ENCODE data around the gene WDR72.

Gene WDR72

DNA sequence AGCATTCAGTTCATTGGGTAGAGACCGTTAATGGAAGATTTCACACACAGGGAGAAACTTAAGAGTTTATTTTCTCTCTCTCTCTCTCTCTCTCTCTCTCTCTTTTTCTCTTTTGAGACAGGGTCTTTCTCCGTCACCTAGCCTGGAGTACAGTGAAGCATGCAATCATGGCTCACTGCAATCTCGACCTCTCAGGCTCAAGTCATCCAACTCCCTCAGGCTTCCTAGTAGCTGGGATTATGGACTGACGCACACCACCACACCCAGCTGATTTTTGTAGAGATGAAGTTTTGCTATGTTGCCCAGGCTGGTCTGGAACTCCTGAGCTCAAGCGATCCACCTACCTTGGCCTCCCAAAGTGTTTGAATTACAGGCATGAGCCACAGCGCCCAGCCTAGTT is 1.6 kb downstream of the WDR72 start:
- Histone ChIP-seq H3K27me3 (ENCODE audit: control insufficient read depth, insufficient read depth, low read length) (peaks cover 5% of the 10 kb centered on the region; the same call in 1 of the 2 replicates), H3K4me1 (ENCODE audit: control insufficient read depth, insufficient read depth, low read length) (peaks cover 2% of the 10 kb centered on the region; the same call in 1 of the 2 replicates), H3K27ac (ENCODE audit: low read length) (no peak overlapping the region), H3K36me3 (ENCODE audit: control insufficient read depth, insufficient read depth, low read length) (no peaks in the 10 kb centered on the region), H3K9me3 (ENCODE audit: control insufficient read depth, insufficient read depth, low read length) (no peaks in the 10 kb centered on the region), H3K4me3 (ENCODE audit: low read length) (no peak overlapping the region)
- DNase-seq (ENCODE audit: low read depth, low spot score), result no peak
- no CpG with 5 or more reads among the region's 6 CpGs for WGBS (ENCODE audit: insufficient coverage, insufficient read length)

GRCh38 chr15:53753813-53754212 is 5.7 kb downstream of the WDR72 start:
- Histone ChIP-seq H3K27me3 (ENCODE audit: control insufficient read depth, insufficient read depth, low read length) (peaks cover 3% of the 10 kb centered on the region; the same call in 1 of the 2 replicates), H3K27ac (ENCODE audit: low read length) (no peak overlapping the region), H3K4me3 (ENCODE audit: low read length) (no peak overlapping the region), H3K9me3 (ENCODE audit: control insufficient read depth, insufficient read depth, low read length) (no peaks in the 10 kb centered on the region), H3K36me3 (ENCODE audit: control insufficient read depth, insufficient read depth, low read length) (no peaks in the 10 kb centered on the region), H3K4me1 (ENCODE audit: control insufficient read depth, insufficient read depth, low read length) (peaks cover 2% of the 10 kb centered on the region; the same call in 1 of the 2 replicates)
- no CpG with 5 or more reads among the region's 1 CpG for WGBS (ENCODE audit: insufficient coverage, insufficient read length)
- DNase-seq (ENCODE audit: low read depth, low spot score), result no peak

DNA sequence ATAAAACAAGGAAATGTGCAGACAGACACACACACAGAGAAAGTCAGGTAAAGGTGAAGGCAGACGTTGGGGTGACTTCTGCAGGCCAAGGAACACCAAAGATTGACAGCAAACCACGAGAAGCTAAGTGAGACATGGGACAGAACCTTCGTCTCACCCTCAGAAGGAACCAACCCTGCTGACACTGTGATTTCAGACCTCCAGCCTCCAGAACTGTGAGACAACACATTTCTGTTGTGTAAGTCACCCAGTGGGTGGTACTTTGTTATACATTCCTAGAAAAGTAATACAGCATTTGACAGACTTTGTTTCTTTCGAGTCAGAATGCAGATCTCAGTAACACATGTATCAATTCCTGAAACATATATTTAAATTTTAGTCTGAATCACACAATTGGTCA is 7.1 kb downstream of the WDR72 start:
- Histone ChIP-seq H3K27ac (ENCODE audit: low read length) (no peak overlapping the region), H3K9me3 (ENCODE audit: control insufficient read depth, insufficient read depth, low read length) (no peaks in the 10 kb centered on the region), H3K36me3 (ENCODE audit: control insufficient read depth, insufficient read depth, low read length) (no peaks in the 10 kb centered on the region), H3K4me1 (ENCODE audit: control insufficient read depth, insufficient read depth, low read length) (no peaks in the 10 kb centered on the region; the same call in 1 of the 2 replicates), H3K4me3 (ENCODE audit: low read length) (no peak overlapping the region), H3K27me3 (ENCODE audit: control insufficient read depth, insufficient read depth, low read length) (no peaks in the 10 kb centered on the region)
- no CpG with 5 or more reads among the region's 4 CpGs for WGBS (ENCODE audit: insufficient coverage, insufficient read length)
- DNase-seq (ENCODE audit: low read depth, low spot score), result no peak

DNA sequence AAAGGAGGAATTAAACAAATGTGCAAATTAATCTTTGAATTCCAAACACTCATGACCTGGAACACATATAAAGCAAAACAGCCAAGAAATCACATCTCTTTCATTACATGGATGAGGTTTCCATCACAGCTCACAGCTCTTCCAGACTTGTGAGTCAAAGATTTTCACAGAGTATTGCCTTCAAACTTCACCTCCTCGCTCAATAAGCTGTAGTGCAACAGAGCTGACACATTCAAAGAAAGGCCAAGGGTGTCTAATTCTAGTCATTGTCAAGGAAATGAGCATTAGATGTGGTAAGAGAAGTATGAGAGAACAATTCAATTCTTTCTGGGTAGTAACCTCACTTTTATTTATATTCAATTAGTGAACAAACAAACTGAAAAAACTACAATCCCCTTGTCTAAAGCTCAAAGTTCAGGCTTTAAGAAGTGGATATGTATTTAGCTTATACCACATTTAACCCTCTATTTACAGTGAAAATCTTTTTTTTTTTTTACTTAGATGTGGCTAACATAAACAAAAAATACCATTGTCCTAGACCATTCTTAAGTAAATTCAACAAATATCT is 11.9 kb downstream of the WDR72 start:
- no peaks in the 10 kb centered on the region for H3K27me3 ChIP-seq (ENCODE audit: control insufficient read depth, insufficient read depth, low read length)
- WGBS (ENCODE audit: insufficient coverage, insufficient read length), result no CpG with 5 or more reads among the region's 1 CpG
- no peak overlapping the region for H3K27ac ChIP-seq (ENCODE audit: low read length)
- no peak overlapping the region for H3K4me3 ChIP-seq (ENCODE audit: low read length)
- no peaks in the 10 kb centered on the region for H3K36me3 ChIP-seq (ENCODE audit: control insufficient read depth, insufficient read depth, low read length)
- H3K4me1 ChIP-seq (ENCODE audit: control insufficient read depth, insufficient read depth, low read length), result no peaks in the 10 kb centered on the region; the same call in 1 of the 2 replicates
- no peaks in the 10 kb centered on the region for H3K9me3 ChIP-seq (ENCODE audit: control insufficient read depth, insufficient read depth, low read length)
- no peak for DNase-seq (ENCODE audit: low read depth, low spot score)

GRCh38 chr15:53746101-53746500 is 13.4 kb downstream of the WDR72 start:
- no peak overlapping the region for H3K4me3 ChIP-seq (ENCODE audit: low read length)
- no peaks in the 10 kb centered on the region for H3K36me3 ChIP-seq (ENCODE audit: control insufficient read depth, insufficient read depth, low read length)
- no peaks in the 10 kb centered on the region for H3K27me3 ChIP-seq (ENCODE audit: control insufficient read depth, insufficient read depth, low read length)
- no peak overlapping the region for H3K27ac ChIP-seq (ENCODE audit: low read length)
- H3K9me3 ChIP-seq (ENCODE audit: control insufficient read depth, insufficient read depth, low read length), result no peaks in the 10 kb centered on the region
- no CpG with 5 or more reads among the region's 3 CpGs for WGBS (ENCODE audit: insufficient coverage, insufficient read length)
- H3K4me1 ChIP-seq (ENCODE audit: control insufficient read depth, insufficient read depth, low read length), result no peaks in the 10 kb centered on the region; the same call in 1 of the 2 replicates
- DNase-seq (ENCODE audit: low read depth, low spot score), result no peak

DNA sequence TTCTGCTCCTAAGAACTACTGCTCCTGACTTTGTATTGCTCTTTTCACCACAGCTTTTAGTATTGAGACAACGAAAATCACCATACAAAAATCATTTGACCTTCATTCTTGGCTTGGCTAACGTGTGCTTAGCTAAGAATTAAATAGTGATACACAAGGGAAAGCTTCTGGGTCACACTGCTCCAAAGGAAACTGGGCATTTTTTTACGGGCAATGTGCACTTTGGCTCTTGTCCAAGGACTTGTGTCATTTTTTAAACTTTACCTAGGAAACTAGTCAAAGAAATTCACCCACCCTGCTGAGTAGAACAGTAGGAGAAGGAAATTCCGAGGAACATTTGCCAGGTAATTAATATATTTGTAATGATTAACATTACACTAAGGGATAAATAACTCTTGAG is 19.8 kb downstream of the WDR72 start:
- no peaks in the 10 kb centered on the region for H3K36me3 ChIP-seq (ENCODE audit: control insufficient read depth, insufficient read depth, low read length)
- WGBS (ENCODE audit: insufficient coverage, insufficient read length), result no CpG with 5 or more reads among the region's 4 CpGs
- H3K27ac ChIP-seq (ENCODE audit: low read length), result no peak overlapping the region
- no peaks in the 10 kb centered on the region for H3K27me3 ChIP-seq (ENCODE audit: control insufficient read depth, insufficient read depth, low read length)
- no peak for DNase-seq (ENCODE audit: low read depth, low spot score)
- H3K4me3 ChIP-seq (ENCODE audit: low read length), result no peak overlapping the region
- H3K9me3 ChIP-seq (ENCODE audit: control insufficient read depth, insufficient read depth, low read length), result no peaks in the 10 kb centered on the region
- H3K4me1 ChIP-seq (ENCODE audit: control insufficient read depth, insufficient read depth, low read length), result no peaks in the 10 kb centered on the region

GRCh38 chr15:53739187-53739586 is 20.3 kb downstream of the WDR72 start:
- DNase-seq (ENCODE audit: low read depth, low spot score), result no peak
- Histone ChIP-seq H3K27me3 (ENCODE audit: control insufficient read depth, insufficient read depth, low read length) (no peaks in the 10 kb centered on the region), H3K36me3 (ENCODE audit: control insufficient read depth, insufficient read depth, low read length) (no peaks in the 10 kb centered on the region), H3K4me3 (ENCODE audit: low read length) (no peak overlapping the region), H3K4me1 (ENCODE audit: control insufficient read depth, insufficient read depth, low read length) (no peaks in the 10 kb centered on the region), H3K27ac (ENCODE audit: low read length) (no peak overlapping the region), H3K9me3 (ENCODE audit: control insufficient read depth, insufficient read depth, low read length) (no peaks in the 10 kb centered on the region)
- no CpG with 5 or more reads among the region's 4 CpGs for WGBS (ENCODE audit: insufficient coverage, insufficient read length)

DNA sequence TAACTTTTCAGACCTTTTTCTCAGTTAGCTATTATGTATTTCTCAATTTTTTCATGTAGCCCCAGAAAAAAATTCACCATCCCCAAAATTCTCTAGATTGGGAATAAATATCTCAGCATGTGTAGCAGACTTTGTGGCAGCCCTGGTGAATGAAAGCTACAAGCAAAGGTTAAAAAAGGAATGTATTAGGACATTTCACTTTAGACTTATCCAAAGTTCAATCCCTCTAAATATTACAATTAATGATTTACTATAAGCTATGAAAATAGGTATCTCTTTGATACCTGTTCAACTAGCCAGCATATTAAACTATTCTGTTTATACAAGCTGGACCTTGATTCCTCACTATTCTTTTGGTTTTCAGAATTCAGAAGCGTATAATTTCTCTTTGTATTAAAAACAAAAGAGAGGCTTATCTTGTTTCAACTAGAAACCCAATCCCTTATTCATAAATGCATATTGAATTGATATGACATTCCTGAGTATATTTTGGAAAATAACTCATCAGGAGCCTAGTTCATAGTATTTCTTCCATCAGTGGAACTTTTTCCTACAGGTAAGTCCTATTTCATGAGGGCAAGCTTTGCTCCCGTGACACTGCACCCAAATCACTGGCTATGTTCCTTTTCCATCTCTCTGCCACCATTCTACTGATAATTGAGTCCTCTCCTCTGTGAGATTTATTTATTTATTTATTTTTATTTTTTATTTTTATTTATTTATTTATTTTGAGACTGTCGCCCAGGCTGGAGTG is 38.0 kb downstream of the WDR72 start:
- Histone ChIP-seq H3K27ac (ENCODE audit: low read length) (no peak overlapping the region), H3K9me3 (ENCODE audit: control insufficient read depth, insufficient read depth, low read length) (no peaks in the 10 kb centered on the region), H3K4me1 (ENCODE audit: control insufficient read depth, insufficient read depth, low read length) (no peaks in the 10 kb centered on the region), H3K27me3 (ENCODE audit: control insufficient read depth, insufficient read depth, low read length) (no peaks in the 10 kb centered on the region), H3K36me3 (ENCODE audit: control insufficient read depth, insufficient read depth, low read length) (no peaks in the 10 kb centered on the region), H3K4me3 (ENCODE audit: low read length) (no peak overlapping the region)
- DNase-seq (ENCODE audit: low read depth, low spot score), result no peak
- WGBS (ENCODE audit: insufficient coverage, insufficient read length), result no CpG with 5 or more reads among the region's 3 CpGs

DNA sequence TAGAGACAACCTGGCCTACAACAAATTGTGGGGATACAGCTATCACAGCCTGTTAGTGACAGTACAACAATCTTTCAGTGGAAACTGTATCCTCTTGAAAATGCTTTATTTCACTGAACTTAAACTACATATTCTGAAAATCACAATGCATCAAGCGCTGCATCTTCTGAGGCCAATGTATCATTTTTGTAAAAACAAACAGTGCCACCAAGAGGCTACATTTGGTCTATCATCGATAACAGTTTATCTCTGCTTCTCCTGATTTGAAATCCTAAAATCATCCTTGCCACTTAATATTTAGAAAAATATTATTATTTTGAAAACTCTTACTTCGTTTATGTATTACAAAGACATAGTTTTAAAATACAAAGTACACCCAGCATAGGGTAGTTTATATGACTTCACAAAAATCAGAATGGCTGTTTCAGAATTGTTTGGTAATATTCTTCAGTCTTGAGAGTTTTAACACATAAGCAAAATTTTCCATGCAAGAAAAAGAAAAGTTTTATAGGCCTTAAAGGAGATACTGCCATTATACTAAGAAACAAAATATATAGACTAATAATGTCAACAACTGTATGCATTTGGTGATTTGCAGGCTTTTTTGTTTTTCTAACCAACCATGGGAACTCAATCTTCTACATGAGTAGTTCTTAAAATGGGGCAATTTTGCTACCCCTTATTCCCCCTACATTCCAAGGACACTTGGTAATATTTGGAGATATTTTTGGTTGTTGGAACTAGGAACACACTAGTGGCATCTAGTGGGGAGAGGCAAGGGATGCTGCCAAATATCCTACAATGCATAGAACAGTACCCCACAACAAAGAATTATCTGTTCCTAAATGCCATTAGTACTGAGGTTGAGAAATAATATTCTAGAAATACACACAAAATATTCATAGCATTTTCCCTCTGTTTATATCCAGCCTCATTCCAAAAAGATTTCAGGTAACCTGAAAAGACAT is 42.3 kb downstream of the WDR72 start:
- Histone ChIP-seq H3K36me3 (ENCODE audit: control insufficient read depth, insufficient read depth, low read length) (no peaks in the 10 kb centered on the region), H3K4me1 (ENCODE audit: control insufficient read depth, insufficient read depth, low read length) (no peaks in the 10 kb centered on the region), H3K9me3 (ENCODE audit: control insufficient read depth, insufficient read depth, low read length) (no peaks in the 10 kb centered on the region), H3K27ac (ENCODE audit: low read length) (no peak overlapping the region), H3K4me3 (ENCODE audit: low read length) (no peak overlapping the region), H3K27me3 (ENCODE audit: control insufficient read depth, insufficient read depth, low read length) (no peaks in the 10 kb centered on the region)
- DNase-seq (ENCODE audit: low read depth, low spot score), result no peak
- WGBS (ENCODE audit: insufficient coverage, insufficient read length), result no CpG with 5 or more reads among the region's 3 CpGs

GRCh38 chr15:53713218-53713617 is 46.2 kb downstream of the WDR72 start:
- Histone ChIP-seq H3K36me3 (ENCODE audit: control insufficient read depth, insufficient read depth, low read length) (no peaks in the 10 kb centered on the region), H3K4me1 (ENCODE audit: control insufficient read depth, insufficient read depth, low read length) (no peaks in the 10 kb centered on the region), H3K27ac (ENCODE audit: low read length) (no peak overlapping the region), H3K27me3 (ENCODE audit: control insufficient read depth, insufficient read depth, low read length) (no peaks in the 10 kb centered on the region), H3K9me3 (ENCODE audit: control insufficient read depth, insufficient read depth, low read length) (no peaks in the 10 kb centered on the region), H3K4me3 (ENCODE audit: low read length) (no peak overlapping the region)
- no CpG with 5 or more reads among the region's 6 CpGs for WGBS (ENCODE audit: insufficient coverage, insufficient read length)
- no peak for DNase-seq (ENCODE audit: low read depth, low spot score)

Measured in iPS DF 6.9 (cell line).